IPS-NIHi7 (cell line): ENCODE data around the gene EPGN.

Experiments used
- DNase-seq: peaks from one replicate; pipeline ENCODE4 v3.0.0; 2012; ENCODE audit warnings: mixed read lengths; ENCODE audit errors: extremely low spot score

Gene EPGN

DNA sequence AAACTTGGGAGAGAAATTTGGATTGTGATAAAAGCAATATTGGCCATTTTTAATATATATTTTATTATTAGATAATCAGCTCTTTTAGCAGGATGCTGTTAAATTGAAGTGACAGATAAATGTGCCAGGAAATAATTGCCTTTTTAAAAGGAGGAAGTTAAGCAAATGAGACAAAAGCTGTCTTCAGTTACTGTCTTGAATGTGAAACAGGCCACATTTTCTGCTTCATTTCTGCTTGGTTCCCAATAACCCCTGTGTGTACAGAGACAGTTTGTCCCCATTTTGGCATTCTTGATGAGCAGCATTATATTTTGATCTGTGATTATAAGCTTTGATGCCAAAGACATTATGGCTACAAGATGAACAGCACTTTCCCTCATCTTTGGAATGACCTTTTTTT is 953 bp downstream of the EPGN start:
- DNase-seq = no peak

DNA sequence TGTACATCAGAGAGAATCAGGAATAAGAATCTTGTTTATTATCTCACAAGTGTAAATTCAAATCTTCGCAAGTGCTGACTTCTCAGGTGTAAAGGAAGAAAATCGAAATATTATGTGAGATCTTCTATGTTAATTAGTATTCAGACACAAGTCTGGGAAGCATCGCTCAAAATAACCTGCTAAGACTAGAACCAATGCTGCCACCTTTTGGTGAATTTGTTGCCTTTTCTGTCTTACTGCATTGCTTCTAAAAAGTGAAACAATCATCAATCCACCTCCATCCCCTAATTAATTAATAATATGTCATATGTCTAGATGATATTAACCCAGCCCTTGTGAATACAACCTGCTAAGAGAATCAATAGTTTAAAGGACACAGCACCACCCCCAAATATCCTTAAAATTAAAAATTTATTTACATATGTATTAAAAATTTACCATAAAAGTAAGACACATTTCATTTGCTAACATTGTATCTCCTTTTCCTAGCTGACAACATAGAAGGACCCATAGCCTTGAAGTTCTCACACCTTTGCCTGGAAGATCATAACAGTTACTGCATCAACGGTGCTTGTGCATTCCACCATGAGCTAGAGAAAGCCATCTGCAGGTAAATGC is 3.5 kb downstream of the EPGN start:
- DNase-seq = no peak

DNA sequence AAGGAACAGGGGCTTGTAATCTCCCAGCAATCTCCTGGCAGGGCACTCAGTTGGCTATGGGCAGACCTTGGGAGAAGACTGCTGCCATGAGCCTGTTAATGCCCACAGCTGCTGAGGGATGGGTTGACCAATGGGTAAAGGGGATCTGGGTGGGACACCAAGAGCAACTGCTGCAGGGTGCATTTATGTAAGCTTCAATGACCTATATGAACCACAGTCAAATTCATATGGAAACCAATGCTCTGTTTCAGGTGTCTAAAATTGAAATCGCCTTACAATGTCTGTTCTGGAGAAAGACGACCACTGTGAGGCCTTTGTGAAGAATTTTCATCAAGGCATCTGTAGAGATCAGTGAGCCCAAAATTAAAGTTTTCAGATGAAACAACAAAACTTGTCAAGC is 6.1 kb downstream of the EPGN start:
- no peak for DNase-seq

DNA sequence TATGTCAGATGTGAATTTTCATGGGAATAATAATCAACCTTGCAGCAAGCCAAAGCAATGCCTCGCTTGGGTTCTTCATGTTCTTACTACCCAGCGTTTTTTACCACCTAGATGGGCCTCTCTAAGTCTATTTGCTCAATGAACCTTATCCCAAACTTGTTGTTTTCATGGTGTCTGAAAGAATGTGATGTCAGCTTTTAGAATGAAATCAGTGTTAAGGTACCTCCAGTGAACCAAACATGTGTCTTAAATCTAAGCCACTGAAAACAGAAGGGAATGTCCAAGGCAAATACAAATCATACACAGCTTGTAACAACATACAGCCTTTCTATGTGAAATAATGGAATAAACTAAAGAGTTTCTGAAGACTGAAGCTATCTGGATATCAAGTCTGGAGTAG is 6.7 kb downstream of the EPGN start:
- no peak for DNase-seq

DNA sequence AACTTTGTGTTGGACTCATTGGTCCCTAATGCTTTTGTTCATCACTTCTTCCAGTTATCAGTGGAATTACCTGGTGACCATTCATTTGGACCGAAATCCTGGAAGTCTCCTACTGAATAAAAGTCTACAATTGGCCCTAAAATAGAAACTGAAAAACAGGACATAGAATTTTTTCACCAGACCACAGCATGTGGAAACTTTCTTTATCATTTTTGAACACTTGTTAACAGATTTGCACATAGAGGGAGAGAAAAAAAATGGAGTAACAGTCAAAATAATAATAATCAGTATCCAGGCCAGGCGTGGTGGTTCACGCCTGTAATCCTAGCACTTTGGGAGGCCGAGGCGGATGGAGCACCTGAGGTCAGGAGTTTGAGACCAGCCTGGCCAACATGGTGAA is 7.1 kb downstream of the EPGN start:
- no peak for DNase-seq

DNA sequence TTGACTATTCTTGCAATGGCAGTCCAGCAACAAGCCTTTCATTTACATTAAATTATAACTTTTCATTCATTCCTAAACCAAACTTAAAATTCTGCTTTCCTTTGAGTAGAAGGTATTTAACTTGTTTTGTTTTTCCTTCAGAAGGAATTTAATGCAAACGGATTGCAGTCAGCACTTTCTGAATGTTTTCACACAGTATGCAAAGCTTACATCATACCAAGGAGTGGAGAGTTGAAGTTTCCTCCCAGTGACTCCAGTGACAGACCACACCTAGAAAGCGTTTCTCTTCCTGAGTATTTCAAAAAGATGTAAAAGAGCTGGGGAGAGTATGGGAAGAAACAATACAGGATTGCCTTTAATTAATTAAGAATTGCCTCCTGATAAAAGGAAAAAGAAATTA is 8.1 kb downstream of the EPGN start:
- no peak for DNase-seq

DNA sequence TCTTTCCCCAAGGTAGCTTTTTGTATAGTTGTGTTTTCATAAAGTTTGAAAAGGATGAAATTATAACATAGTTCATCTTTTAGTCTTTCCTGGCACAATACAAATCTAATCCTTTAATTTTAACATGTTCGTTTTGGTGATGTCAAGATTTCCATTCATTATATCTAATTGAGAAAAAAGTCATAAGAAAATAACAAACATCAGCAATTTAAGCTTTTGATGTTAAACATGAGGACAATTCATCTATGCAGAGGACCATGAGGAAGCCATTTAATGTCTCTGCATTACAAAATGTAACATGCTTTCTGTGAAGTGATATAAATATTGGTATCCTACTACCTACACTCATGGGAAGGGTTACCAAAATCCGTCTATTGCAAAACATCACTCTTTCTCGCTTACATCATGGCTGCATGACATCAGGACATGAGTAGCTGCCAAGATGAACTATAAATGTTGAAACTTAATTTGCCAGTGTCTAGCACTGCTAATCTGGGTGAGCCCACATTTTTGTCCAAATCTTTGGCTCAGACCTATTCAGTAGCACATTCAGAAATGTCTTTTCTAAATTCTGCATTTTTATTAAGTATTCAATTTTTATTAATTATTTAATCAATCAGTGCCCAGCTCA is 9.5 kb downstream of the EPGN start:
- no peak for DNase-seq

DNA sequence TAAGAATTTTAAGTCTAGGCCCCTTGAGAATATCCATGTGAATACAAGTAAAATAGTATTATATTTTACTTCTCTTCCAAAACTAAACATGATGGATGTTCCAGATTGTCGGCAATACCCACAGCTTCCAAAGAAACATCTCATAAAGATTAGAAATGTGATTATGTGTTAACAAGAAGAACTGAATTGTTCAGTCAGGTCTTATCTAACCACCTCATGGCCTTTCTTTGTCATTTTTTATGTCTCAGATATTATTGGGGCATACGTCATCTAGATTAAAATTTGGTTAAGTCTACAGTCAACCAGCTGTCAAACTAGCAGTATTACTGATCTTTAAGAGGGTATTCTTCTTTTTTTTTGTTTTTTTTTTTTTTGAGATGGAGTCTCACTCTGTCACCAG is 10.0 kb downstream of the EPGN start:
- DNase-seq = no peak

DNA sequence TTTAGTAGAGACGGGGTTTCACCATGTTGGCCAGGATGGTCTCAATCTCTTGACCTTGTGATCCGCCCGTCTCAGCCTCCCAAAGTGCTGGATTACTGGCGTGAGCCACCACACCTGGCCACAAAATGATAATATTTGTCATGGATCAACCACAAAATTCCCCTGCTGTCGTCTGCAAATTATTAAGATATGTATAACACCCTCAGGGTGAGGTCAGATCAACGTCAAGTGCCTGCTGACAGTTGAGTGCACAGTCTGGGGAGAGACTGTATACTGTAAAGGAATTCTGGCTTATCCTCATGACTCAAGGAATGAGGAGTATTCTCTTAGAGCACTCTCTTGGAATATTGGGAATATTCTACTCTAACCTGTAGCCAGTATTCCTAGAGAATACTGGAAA is 11.2 kb downstream of the EPGN start:
- no peak for DNase-seq

DNA sequence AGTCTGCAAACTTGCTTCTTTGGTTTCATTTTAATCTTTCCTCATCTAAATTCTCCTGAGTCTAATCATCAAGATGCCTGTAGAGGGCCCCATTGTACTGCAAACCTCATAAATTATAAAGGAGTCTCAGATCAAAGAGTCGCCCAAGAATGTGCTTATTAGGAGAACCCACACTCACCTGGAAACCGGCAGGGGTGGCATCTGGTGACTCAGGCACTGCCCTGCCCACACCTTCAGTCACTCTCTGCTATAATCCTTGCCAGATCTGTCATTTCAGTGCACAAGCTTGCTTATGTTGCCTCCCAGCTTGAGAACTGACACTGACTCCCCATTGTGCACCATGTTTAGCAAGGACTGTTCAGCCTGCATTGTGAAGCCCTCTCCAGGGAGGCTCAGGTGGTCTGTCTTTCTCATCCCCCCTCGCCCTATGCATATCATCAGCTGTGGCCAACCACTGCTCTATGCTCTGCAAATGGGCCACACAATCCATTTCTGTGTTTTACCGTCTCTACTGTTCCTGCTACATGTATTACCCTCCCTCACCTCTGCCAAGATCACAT is 12.4 kb downstream of the EPGN start:
- DNase-seq = peak; percentile 67

DNA sequence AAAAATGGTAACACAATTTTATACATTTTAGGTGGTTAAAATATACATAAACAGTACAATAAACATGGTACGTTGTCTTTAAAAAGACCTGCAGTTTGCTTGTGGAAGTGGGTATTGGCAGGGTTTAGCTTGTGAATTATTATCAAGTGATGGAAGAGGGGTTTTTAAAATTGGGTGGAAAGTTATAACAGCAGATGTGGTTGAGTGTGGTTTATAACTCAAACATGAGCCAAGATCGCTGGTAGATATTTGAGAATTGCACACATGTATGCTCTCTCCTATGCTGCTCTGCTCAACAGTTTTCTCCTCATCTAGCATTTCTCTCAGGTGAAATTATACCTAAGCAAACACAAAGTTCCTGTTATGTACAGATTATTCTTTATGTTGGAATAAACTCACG is 14.0 kb downstream of the EPGN start:
- DNase-seq = no peak

DNA sequence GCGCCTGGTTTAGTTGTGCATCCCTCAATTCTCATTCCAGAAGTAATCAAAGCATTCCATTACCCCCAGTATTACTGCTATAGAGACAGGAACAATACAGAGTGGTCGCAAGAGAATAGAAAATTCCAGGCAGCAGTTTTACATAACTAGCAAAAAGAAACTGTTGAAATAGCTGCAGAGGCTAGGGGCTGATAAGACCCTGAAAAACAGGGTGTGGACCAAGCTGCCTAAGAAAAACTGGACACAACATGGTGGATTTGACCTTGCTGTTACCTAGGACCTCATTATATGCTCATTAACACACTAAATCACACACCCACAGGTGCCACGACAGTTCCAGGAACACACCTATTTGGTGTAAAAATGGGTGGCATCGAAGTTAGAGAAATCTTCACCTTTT is 15.4 kb downstream of the EPGN start:
- DNase-seq = no peak

DNA sequence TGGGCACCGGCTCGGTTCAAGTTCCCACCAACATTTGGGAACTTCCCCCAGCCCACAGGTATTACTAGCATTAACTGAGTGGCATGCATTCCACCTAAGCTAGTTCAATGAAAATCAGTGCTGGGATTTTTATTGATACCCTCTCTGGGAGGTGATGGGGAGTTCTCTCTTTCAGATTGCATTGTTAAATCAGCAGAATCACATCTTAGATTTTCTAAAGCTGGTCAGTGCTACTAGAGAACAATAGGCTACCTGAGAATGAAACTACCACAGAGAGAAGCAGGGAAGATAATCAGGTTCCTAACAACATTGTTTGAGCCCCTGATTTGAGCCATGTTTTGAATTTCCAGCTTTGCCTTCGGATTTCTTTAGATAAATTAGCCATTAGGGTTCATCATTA is 16.0 kb downstream of the EPGN start:
- no peak for DNase-seq

DNA sequence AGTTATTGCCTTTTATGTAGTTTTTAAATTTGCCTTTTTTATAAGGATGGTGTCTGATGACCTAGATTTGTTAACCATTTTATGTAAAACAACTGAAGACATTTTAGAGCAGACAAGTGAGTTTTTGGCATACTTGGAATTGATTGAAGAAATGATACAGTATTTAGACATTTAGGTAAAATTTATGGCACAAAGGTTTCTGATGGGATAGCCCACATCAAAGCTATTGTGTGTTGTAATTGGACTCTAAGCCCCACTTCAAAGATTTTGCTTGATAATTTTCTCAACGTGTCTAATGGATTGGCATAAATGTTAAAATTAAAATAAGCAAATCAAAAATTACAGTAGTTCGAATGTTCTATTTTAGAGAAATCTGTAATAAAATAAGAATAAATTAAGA is 17.6 kb downstream of the EPGN start:
- no peak for DNase-seq

DNA sequence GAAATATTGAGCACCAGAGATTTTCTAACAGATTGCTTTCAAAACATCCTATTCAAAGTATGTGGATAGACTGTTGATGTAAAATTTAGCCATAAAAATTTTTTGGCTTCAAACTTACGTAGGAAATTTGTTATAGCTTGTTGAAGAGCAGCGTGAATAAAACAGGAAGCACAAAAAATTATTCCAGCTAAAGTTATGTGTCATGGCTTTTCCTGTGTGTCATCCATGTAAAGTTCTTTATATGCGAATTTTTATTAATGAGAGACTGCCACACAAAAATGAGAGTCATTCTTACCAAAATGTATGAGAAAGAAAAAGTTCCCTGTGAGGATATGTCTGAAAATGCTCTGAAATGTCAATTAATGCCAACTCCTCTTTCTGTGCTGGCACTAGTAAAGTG is 19.5 kb downstream of the EPGN start:
- no peak for DNase-seq

DNA sequence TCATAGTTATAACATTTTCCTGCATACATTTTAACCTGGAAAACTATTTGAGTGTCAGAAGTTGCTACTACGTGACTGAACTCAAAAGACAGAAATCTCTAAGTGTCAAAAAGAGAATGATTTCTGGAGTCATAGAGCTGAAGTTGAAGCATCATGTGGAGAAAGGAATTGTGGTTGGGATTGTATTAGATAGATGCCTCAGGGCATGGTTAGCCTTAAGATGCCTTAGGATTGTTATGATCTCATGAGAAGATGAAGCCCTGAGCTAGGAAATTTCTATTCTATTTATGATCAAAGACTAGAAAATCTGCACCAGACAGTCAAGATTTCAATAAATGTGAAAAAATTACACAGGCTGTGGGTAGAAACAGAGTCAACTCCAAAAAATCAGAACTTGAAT is 20.2 kb downstream of the EPGN start:
- no peak for DNase-seq

DNA sequence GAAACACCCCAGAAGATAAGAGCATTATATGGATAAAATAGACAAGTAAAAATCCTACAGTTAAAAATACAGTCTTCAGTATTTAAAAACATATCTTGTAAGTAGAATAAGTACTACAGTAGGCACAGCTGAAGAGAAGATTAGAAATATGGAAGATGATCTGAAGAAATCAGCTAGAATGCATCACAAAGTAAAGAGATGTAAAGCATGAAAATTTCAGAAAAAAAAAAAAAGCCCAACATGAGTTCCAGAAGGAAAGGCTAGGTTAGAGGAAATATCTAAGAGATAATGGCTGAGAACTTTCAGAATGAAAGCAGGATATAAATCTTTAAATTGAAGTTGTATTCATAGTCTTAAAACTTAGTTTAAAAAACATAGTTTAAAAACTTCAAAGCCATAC is 21.0 kb downstream of the EPGN start:
- no peak for DNase-seq

DNA sequence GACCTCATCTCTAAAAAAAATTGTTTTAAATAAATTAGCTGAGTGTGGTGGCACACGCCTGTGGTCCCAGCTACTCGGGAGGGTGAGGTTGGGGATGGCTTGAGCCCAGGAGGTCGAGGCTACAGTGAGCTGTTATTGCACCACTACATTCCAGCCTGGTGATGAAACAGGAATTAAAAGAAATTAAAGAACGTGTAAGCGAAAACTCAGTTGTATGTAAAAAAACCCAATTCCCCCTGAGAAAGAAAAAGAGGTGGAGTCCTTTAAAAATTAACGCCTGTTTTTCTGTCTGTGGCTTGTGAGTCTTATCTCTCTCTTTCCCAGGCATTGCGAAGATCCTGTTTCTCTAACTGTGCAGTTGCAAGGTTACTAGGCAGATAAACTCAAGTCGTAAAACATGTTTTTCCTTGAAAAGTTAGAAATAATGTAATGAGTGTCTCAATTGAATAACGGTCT is 22.1 kb downstream of the EPGN start:
- no peak for DNase-seq

DNA sequence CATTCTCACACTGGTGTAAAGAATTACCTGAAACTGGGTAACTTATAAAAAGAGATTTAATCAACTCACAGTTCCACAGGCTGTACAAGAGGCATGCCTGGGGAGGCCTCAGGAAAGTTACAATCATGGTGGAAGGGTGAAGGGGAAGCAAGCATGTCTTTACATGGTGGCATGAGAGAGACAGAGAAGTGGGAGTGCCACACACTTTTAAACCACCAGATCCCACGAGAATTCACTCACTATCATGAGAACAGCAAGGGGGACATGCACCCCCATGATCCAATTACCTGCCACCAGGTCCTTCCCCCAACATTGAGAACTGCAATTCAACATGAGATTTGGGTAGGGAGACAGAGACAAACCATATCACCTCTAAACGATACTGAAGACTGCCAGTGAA is 23.0 kb downstream of the EPGN start:
- DNase-seq = no peak

DNA sequence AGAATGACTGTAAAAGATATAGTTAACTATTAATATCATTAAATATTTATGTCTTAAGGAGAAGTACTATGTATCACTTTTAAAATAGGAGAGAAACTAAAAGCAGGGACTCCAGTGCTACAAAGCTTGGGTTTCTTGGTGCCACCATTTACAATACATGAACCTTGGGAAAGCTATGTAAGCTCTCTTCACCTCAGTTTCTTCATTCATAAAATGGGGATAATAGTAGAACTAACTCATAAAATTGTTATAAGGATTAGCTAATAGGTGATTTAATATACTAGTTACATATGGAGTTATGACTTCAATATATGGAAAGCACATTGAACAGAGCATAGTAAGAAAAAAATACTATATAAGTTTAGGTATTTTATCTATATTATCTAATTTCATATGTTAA is 23.7 kb downstream of the EPGN start:
- no peak for DNase-seq

DNA sequence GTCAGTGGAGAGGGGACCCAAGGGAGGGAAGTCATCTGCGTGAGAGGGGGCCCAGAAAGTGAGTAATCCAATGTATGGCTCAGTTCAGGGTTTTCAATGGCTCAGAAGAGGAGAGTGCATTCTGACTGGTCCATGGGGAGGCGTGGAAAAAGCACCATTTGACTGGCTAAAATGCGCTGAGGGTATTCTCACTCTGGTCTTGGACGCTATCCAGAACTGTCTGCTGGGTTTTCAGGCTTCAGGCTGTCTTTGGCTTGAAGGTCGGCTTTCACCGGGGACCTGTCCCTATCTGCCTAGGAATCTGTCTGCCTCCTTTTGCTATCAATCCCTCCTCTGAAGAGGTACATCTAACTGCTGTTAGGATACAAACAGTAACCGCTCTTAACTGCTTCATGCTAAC is 26.4 kb downstream of the EPGN start:
- no peak for DNase-seq

DNA sequence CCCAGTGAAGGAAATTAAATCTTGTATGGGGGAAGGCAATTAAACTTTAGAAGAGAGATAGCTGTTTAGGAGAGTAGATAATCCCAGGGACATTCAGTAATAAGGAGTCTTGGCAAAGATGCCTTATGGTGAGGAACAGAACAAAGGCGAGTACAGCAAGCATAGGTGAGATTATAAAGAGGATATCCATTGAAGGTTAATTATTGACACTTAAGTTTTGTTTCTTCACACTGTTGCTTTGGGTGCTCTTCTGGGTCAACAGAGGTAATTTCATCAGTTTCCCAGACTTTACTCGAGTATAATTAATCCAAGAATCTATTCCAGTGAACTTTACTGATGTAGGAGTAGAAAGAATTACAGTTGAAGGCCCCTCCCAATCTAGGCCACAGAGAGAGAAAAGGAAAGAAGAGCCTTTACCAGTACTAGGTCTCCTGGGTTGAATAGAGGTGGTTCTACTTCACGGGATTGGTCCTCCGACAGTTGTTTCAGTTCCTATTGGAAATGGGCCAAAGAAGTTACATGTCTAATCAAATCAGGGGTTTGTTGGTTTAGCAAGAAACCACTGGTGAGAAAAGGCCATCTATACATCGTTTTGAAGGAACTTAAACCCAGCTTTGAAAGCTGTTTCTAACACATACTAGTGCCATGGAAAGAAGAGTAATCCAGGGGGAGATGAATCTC is 27.2 kb downstream of the EPGN start:
- DNase-seq = no peak

DNA sequence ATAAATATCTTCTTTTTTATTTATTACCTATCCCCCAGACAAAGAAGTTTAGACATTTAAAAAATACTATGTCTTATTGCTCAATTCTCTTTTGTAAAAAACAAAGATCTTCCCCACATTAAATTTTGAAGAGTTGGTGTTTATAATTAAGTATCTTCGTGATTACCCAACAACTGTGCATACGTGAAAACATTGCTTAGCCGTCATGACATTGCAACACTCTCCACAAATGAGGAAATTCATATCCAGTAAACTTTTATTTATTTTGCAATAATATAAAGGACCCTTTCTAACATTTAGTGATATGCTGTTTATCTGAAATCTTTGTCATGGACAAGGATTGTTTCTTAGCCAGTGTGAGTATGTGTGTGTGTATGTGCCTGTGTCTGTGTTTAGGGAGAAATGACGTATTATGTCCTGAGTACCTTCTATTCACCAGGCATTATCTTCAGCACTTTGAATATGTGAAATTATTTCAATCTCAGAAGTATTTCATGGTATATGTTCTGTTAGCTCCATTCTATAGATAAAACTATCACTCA is 30.6 kb downstream of the EPGN start:
- no peak for DNase-seq
